K562 (cell line): ENCODE data around the gene NOS1. TPM values are rescaled to one million over a fixed set of nuclear protein-coding genes. Genes with fewer than 3 reads are reported as not detected.
"Not testable (repeated sequence)": the region's sequence is repeated elsewhere in the genome, so short reads cannot be mapped to it uniquely, and the experiment has no call there.

Experiments
- ATAC-seq: fragments of 200-7000 bp; cut with Tn5 transposase; 3 replicates; pipeline ENCODE4 v1.9.1; 2020; ENCODE audit warnings: moderate library complexity
- BruUV-seq: library from RNA; stranded (reverse); fragments of 400-500 nt; replicated peaks from 2 replicates; lab custom pipeline; 2021; lab: Mats Ljungman, UMichigan
- CTCF ChIA-PET: fragments of 300-600 bp; formaldehyde crosslinking; extraction: SDS; loops from one replicate; lab custom pipeline; 2021; ENCODE audit warnings: low intra/inter-chr PET ratio; lab: Yijun Ruan, JAX
- POLR2A ChIA-PET: fragments of 300-600, 350-650 bp; sonication (Branson Sonifier 250); formaldehyde crosslinking; extraction: SDS; loops from one replicate; lab custom pipeline; 2021; ENCODE audit warnings: antibody characterized with exemption, inconsistent platforms; lab: Yijun Ruan, JAX
- DNase-seq, 4 experiments: peaks; one replicate each; pipeline versions ENCODE4 v3.0.0 to v3.0.0-alpha.2; 2011 to 2018; ENCODE audit warnings: low spot score in 3 of 4, mixed read lengths in 3 of 4; ENCODE audit errors: extremely low read depth in 1 of 4
- FAIRE-seq: peaks from 2 replicates; lab custom pipeline; 2011; peaks lifted over from hg19 to GRCh38; lab: Jason Lieb, UNC
- H2AFZ ChIP-seq: 2 replicates; pipeline ENCODE4 v1.6.0; 2011; ENCODE audit warnings: low read depth, low read length, control low read depth, inconsistent platforms
- H3K27ac ChIP-seq: fragments of 200-600 bp; 3 replicates; pipeline ENCODE4 v1.8.0; 2011; ENCODE audit warnings: low read depth, mild to moderate bottlenecking, control low read depth, inconsistent platforms, low read length, moderate library complexity, mixed read lengths; ENCODE audit errors: extremely low read depth
- H3K27me3 ChIP-seq, 2 experiments: fragments of 300-600 bp in 1 of 2; 2 replicates in 1 of 2; 3 replicates in 1 of 2; pipeline versions ENCODE4 v1.6.0 to v1.8.0; 2011; ENCODE audit warnings: inconsistent platforms in 2 of 2, low read length in 2 of 2, mild to moderate bottlenecking in 1 of 2, mixed read lengths in 1 of 2, moderate library complexity in 1 of 2; ENCODE audit not compliant: control insufficient read depth in 2 of 2, insufficient read depth in 2 of 2
- H3K36me3 ChIP-seq: fragments of 300-600 bp; 3 replicates; pipeline ENCODE4 v1.8.0; 2011; ENCODE audit warnings: mild to moderate bottlenecking, low read length, inconsistent platforms; ENCODE audit not compliant: control insufficient read depth, insufficient read depth
- H3K4me1 ChIP-seq, 2 experiments: fragments of 200-600 bp in 1 of 2; replicated peaks in 1 of 2; 2 replicates in 1 of 2; 3 replicates in 1 of 2; pipeline versions ENCODE4 v1.5.1 to v1.8.0; 2011; ENCODE audit warnings: inconsistent platforms in 2 of 2, low read length in 2 of 2, mild to moderate bottlenecking in 1 of 2, mixed read lengths in 1 of 2, moderate library complexity in 1 of 2; ENCODE audit not compliant: control insufficient read depth in 2 of 2, insufficient read depth in 2 of 2
- H3K4me2 ChIP-seq: 2 replicates; pipeline ENCODE4 v1.6.1; 2011; ENCODE audit warnings: low read length, control low read depth, inconsistent platforms, mixed read lengths; ENCODE audit not compliant: insufficient read depth
- H3K4me3 ChIP-seq: fragments of 200-600 bp; sonication (generic), shearing (Covaris generic); 2 replicates; pipeline ENCODE4 v1.5.1; 2016; ENCODE audit warnings: control low read depth, inconsistent platforms
- H3K79me2 ChIP-seq: fragments of 200-600 bp; 3 replicates; pipeline ENCODE4 v1.8.0; 2011; ENCODE audit warnings: low read length, inconsistent platforms; ENCODE audit not compliant: control insufficient read depth, insufficient read depth
- H3K9ac ChIP-seq, 2 experiments: 2 replicates each; pipeline versions ENCODE4 v1.6.0 to v1.6.1; 2011; ENCODE audit warnings: low read depth in 2 of 2, low read length in 2 of 2, control low read depth in 1 of 2, inconsistent platforms in 1 of 2, mild to moderate bottlenecking in 1 of 2, mixed read lengths in 1 of 2; ENCODE audit not compliant: insufficient read depth in 1 of 2
- H3K9me1 ChIP-seq: one replicate; pipeline ENCODE4 v1.6.0; 2011; ENCODE audit warnings: inconsistent platforms, mild to moderate bottlenecking, low read length, moderate library complexity; ENCODE audit not compliant: control insufficient read depth, insufficient read depth
- H3K9me3 ChIP-seq: replicated peaks from 2 replicates; pipeline ENCODE4 v1.5.1; 2011; ENCODE audit warnings: low read depth, low read length, inconsistent platforms; ENCODE audit not compliant: control insufficient read depth, insufficient read depth
- H4K20me1 ChIP-seq: replicated peaks from 2 replicates; pipeline ENCODE4 v1.6.1; 2011; ENCODE audit warnings: low read length, inconsistent platforms, mixed read lengths; ENCODE audit not compliant: control insufficient read depth, insufficient read depth
- GABPB1 ChIP-seq: sonication (generic); formaldehyde crosslinking; IDR thresholded peaks from 2 replicates; pipeline ENCODE4 v1.8.0; 2022; ENCODE audit warnings: mild to moderate bottlenecking, missing genetic modification reagents
- HDAC2 ChIP-seq: fragments of 450-650 bp; IDR thresholded peaks from 2 replicates; pipeline ENCODE4 v1.6.1; 2016; ENCODE audit warnings: mild to moderate bottlenecking
- IRF9 ChIP-seq: fragments of 450-650 bp; IDR thresholded peaks from 2 replicates; pipeline ENCODE4 v1.6.1; 2016; ENCODE audit warnings: missing biosample characterization, missing genetic modification characterization
- NBN ChIP-seq: fragments of 450-650 bp; IDR thresholded peaks from 2 replicates; pipeline ENCODE4 v1.6.1; 2016; ENCODE audit warnings: low read depth, mild to moderate bottlenecking
- NELFE ChIP-seq: IDR thresholded peaks from 2 replicates; pipeline ENCODE4 v1.6.1; 2011; ENCODE audit warnings: mild to moderate bottlenecking; ENCODE audit not compliant: insufficient read depth, insufficient read length
- PHTF2 ChIP-seq: fragments of 250-450 bp; sonication (Bioruptor Pico); IDR thresholded peaks from 2 replicates; pipeline ENCODE4 v1.5.0; 2021; ENCODE audit warnings: mild to moderate bottlenecking
- POLR3A ChIP-seq: IDR thresholded peaks from 2 replicates; pipeline ENCODE4 v1.6.1; 2011; ENCODE audit warnings: borderline replicate concordance, mild to moderate bottlenecking, moderate library complexity; ENCODE audit not compliant: insufficient read length, insufficient read depth; ENCODE audit errors: extremely low read depth
- RBM22 ChIP-seq: fragments of 200-400 bp; formaldehyde crosslinking; IDR thresholded peaks from 2 replicates; pipeline ENCODE4 v1.6.1; 2018; ENCODE audit warnings: low read length, low read depth; ENCODE audit not compliant: poor library complexity, severe bottlenecking
- STAT5A ChIP-seq: IDR thresholded peaks from 2 replicates; pipeline ENCODE4 v1.6.1; 2012; ENCODE audit warnings: low read length, inconsistent platforms, borderline replicate concordance
- TSC22D4 ChIP-seq: fragments of 450-650 bp; IDR thresholded peaks from 2 replicates; pipeline ENCODE4 v1.6.1; 2016; ENCODE audit warnings: missing genetic modification characterization, missing biosample characterization, control low read depth
- ZNF436 ChIP-seq: fragments of 250-450, 450-650 bp; sonication (Bioruptor Pico); formaldehyde crosslinking; IDR thresholded peaks from 2 replicates; pipeline ENCODE4 v1.7.0; 2020; ENCODE audit warnings: mild to moderate bottlenecking
- WGBS: fragments of 100-300 bp; shearing (Covaris generic); methylation state at CpG from one replicate; pipeline ENCODE4 v1.1.6; 2016; ENCODE audit warnings: low coverage, mixed read lengths; ENCODE audit not compliant: insufficient coverage; ENCODE audit errors: missing lambda C conversion rate; 5-methylcytosine and 5-hydroxymethylcytosine counted together
- in situ Hi-C: fragments of 300-500 bp; cut with MboI; formaldehyde crosslinking; loops from 4 replicates; pipeline ENCODE4 v1.15.0; 2018; ENCODE audit warnings: inconsistent platforms, mixed read lengths
- intact Hi-C: fragments of 100-400 bp; cut with micrococcal nuclease; formaldehyde crosslinking; loops from 2 replicates; pipeline ENCODE4 v1.14.2; 2022
- polyA plus RNA-seq, 8 experiments: library from polyadenylated mRNA; depleted of rRNA in 4 of 8; stranded (reverse) in 5 of 8; unstranded in 3 of 8; fragments of >200 nt; fragmentation: Nextera tagmentation in 2 of 8; fragmentation: Illumina TruSeq in 1 of 8; extraction: Ambion mirVana in 2 of 8; extraction: Trizol in 1 of 8; gene quantifications; 2 replicates each; pipeline versions ENCODE4 v1.2.1 to v1.2.3, GENCODE V29; 2011 to 2014; ENCODE audit warnings: inconsistent platforms in 1 of 8, missing spikeins in 1 of 8
- total RNA-seq, 7 experiments: library from RNA; depleted of rRNA in 6 of 7; stranded (reverse); fragments of >200 nt in 6 of 7; fragmentation: Illumina TruSeq in 2 of 7; extraction: Trizol in 2 of 7; gene quantifications; 2 replicates each; pipeline versions ENCODE4 v1.2.1 to v1.2.3, GENCODE V29; 2011 to 2021; ENCODE audit warnings: low replicate concordance in 1 of 7
- TF ChIP-seq, protein P1 (sequence below): fragments of 450-650 bp; IDR thresholded peaks from 2 replicates; pipeline ENCODE4 v1.6.1; 2016; ENCODE audit warnings: low read depth, mild to moderate bottlenecking, moderate library complexity
- TF ChIP-seq, protein P2 (sequence below), 2 experiments: fragments of 250-450 bp in 1 of 2; fragments of 450-650 bp in 1 of 2; sonication (Bioruptor Pico) in 1 of 2; IDR thresholded peaks; 2 replicates each; pipeline versions ENCODE4 v1.6.1 to v1.8.0; 2016 to 2021; ENCODE audit warnings: mild to moderate bottlenecking in 2 of 2, moderate library complexity in 2 of 2, missing compliant biosample characterization in 1 of 2, missing genetic modification characterization in 1 of 2

Gene NOS1
- total and polyA plus RNA-seq, 9 of the 15 experiments (the other 6 are each of a cell fraction or from before 2014, with no cell fraction given): not detected

GRCh38 chr12:117370588-117370987 lies 9.2 kb upstream of the NOS1 start:
- in situ Hi-C loops: loop anchor here (10.0 kb wide), 1 partner anchor 214 kb away; no protein-coding TSS in a partner anchor
- no peak for ATAC-seq
- WGBS: 0% methylated on average over 3 of the region's 3 CpGs
- CTCF ChIA-PET: no interaction called here
- no peaks in the 10 kb centered on the region for H3K4me1 ChIP-seq
- no peak for FAIRE-seq
- 0 out of 2 replicates have a peak, but pooled peaks cover 3% of the 10 kb centered on the region for H4K20me1 ChIP-seq
- H3K4me2 ChIP-seq: no peak overlapping the region
- DNase-seq: no peak
- H3K9me3 ChIP-seq: no peaks in the 10 kb centered on the region
- intact Hi-C loops: no loop called here
- TF ChIP-seq TSC22D4 (tag): no peak
- TF ChIP-seq NELFE: no peak
- TF ChIP-seq IRF9 (tag): no peak
- no peak for TF ChIP-seq RBM22
- no peak for TF ChIP-seq ZNF436
- no peak for TF ChIP-seq GABPB1
- no peak for TF ChIP-seq STAT5A
- no peak for TF ChIP-seq POLR3A
- TF ChIP-seq, protein P1, sequence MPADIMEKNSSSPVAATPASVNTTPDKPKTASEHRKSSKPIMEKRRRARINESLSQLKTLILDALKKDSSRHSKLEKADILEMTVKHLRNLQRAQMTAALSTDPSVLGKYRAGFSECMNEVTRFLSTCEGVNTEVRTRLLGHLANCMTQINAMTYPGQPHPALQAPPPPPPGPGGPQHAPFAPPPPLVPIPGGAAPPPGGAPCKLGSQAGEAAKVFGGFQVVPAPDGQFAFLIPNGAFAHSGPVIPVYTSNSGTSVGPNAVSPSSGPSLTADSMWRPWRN: no peak
- TF ChIP-seq NBN: no peak
- no peak for TF ChIP-seq HDAC2
- TF ChIP-seq, protein P2, sequence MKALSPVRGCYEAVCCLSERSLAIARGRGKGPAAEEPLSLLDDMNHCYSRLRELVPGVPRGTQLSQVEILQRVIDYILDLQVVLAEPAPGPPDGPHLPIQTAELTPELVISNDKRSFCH (CRISPR knock-in tag; IDR thresholded peaks at IDR 0.05): no peak
- TF ChIP-seq, protein P2 (tag; IDR thresholded peaks at IDR 0.05): no peak
- no peak for TF ChIP-seq PHTF2
- H2AFZ ChIP-seq: no peak overlapping the region
- H3K27ac ChIP-seq: no peak overlapping the region
- no peak overlapping the region for H3K9ac ChIP-seq
- no peaks in the 10 kb centered on the region for H3K36me3 ChIP-seq
- no peaks in the 10 kb centered on the region for H3K27me3 ChIP-seq
- no peaks in the 10 kb centered on the region for H3K79me2 ChIP-seq
- no peaks in the 10 kb centered on the region for H3K9me1 ChIP-seq
- BruUV-seq: no TSS peak
- POLR2A ChIA-PET: no interaction called here
- no peak overlapping the region for H3K4me3 ChIP-seq

DNA sequence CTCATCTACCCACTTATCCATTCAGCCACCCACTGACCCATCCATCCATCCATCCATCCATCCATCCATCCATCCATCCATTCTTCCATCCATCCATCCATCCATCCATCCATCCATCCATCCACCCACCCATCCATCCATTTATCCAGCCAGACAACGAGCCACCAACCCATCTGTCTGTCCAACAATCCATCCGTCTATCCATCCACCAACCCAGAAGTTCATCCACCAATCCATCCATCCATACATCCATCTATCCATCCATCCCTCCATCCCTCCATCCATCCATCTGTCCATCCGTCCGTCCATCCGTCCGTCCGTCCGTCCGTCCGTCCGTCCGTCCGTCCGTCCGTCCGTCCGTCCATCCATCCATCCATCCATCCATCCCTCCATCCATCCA lies 8.6 kb upstream of the NOS1 start:
- H3K36me3 ChIP-seq, H3K79me2 ChIP-seq, H3K4me1 ChIP-seq, H3K9ac ChIP-seq, H4K20me1 ChIP-seq, FAIRE-seq, H3K4me2 ChIP-seq, H3K27me3 ChIP-seq, H3K9me3 ChIP-seq, POLR2A ChIA-PET, ATAC-seq, H3K27ac ChIP-seq, H3K9me1 ChIP-seq, H3K4me3 ChIP-seq, DNase-seq, BruUV-seq, H2AFZ ChIP-seq: not testable (repeated sequence)
- in situ Hi-C loops (loop anchor here (5.0 to 10.0 kb wide), 2 partner anchors 215 to 462 kb away; no protein-coding TSS in a partner anchor), intact Hi-C loops (loop anchor here (5.0 to 10.0 kb wide), 2 partner anchors 102 to 135 kb away; no protein-coding TSS in a partner anchor)
- CTCF ChIA-PET: interaction anchor here (4.3 kb wide), 1 partner anchor 467 kb away, joined by 35 read pairs; no protein-coding TSS in a partner anchor
- 1% methylated on average over 17 of the region's 17 CpGs for WGBS
